ENCODE results near the gene EXTL2. TPM values are rescaled to one million over a fixed set of nuclear protein-coding genes. Genes with fewer than 3 reads are reported as not detected.
"Not testable (repeated sequence)": the region's sequence is repeated elsewhere in the genome, so short reads cannot be mapped to it uniquely, and the experiment has no call there.

EXTL2 gene
- total and polyA plus RNA-seq, 9 of the 15 experiments (the other 6 are each of a cell fraction or from before 2014, with no cell fraction given), result 8.5 to 40.7 (median 26.0) TPM

GRCh38 chr1:100832694-100833428 lies 61.8 kb downstream of the EXTL2 start:
- no peak for TF ChIP-seq FOS (IDR thresholded peaks at IDR 0.05; ENCODE audit: extremely low read depth, insufficient read length)
- ATAC-seq (no peak), FAIRE-seq (no peak), DNase-seq (ENCODE audit: extremely low read depth in 1 of 4, low spot score in 3 of 4) (no peak)
- WGBS (ENCODE audit: insufficient coverage, low coverage, missing lambda C conversion rate), result 10% methylated on average over 6 of the region's 6 CpGs
- H3K4me3 ChIP-seq, result no peak overlapping the region
- no peak overlapping the region for H2AFZ ChIP-seq (ENCODE audit: low read depth, low read length)
- H3K4me2 ChIP-seq (ENCODE audit: insufficient read depth, low read length), result no peak overlapping the region
- H3K9me1 ChIP-seq (ENCODE audit: control insufficient read depth, insufficient read depth, low read length), result no peaks in the 10 kb centered on the region
- no peaks in the 10 kb centered on the region for H3K9me3 ChIP-seq (replicated peaks; ENCODE audit: control insufficient read depth, insufficient read depth, low read depth, low read length)
- no TSS peak for BruUV-seq (replicated peaks)
- in situ Hi-C loops (cut with MboI) (no loop called here), intact Hi-C loops (cut with micrococcal nuclease) (no loop called here)
- H3K27ac ChIP-seq (ENCODE audit: extremely low read depth, low read depth, low read length), result no peak overlapping the region
- H3K79me2 ChIP-seq (ENCODE audit: control insufficient read depth, insufficient read depth, low read length), result no peaks in the 10 kb centered on the region
- POLR2A ChIA-PET, result interaction anchor here (0.5 to 0.7 kb wide), 2 partner anchors 12 to 357 kb away, joined by 3 read pairs; no protein-coding TSS in a partner anchor
- H3K9ac ChIP-seq (ENCODE audit: insufficient read depth in 1 of 2, low read depth in 2 of 2, low read length in 2 of 2), result no peak overlapping the region
- H3K4me1 ChIP-seq (replicated peaks in 1 of 2; ENCODE audit: control insufficient read depth in 2 of 2, insufficient read depth in 2 of 2, low read length in 2 of 2), result no peaks in the 10 kb centered on the region
- H3K36me3 ChIP-seq (ENCODE audit: control insufficient read depth, insufficient read depth, low read length), result no peaks in the 10 kb centered on the region
- CTCF ChIA-PET (ENCODE audit: low intra/inter-chr PET ratio), result no interaction called here
- H4K20me1 ChIP-seq (replicated peaks; ENCODE audit: control insufficient read depth, insufficient read depth, low read length), result no peaks in the 10 kb centered on the region
- no peaks in the 10 kb centered on the region for H3K27me3 ChIP-seq (ENCODE audit: control insufficient read depth in 2 of 2, insufficient read depth in 2 of 2, low read length in 2 of 2)

- FAIRE-seq; H3K9me3 ChIP-seq (replicated peaks; ENCODE audit: control insufficient read depth, insufficient read depth, low read depth, low read length); H3K27me3 ChIP-seq (ENCODE audit: control insufficient read depth in 2 of 2, insufficient read depth in 2 of 2, low read length in 2 of 2); H3K79me2 ChIP-seq (ENCODE audit: control insufficient read depth, insufficient read depth, low read length); H3K36me3 ChIP-seq (ENCODE audit: control insufficient read depth, insufficient read depth, low read length); H2AFZ ChIP-seq (ENCODE audit: low read depth, low read length); H3K27ac ChIP-seq (ENCODE audit: extremely low read depth, low read depth, low read length); DNase-seq (ENCODE audit: extremely low read depth in 1 of 4, low spot score in 3 of 4); in situ Hi-C loops (cut with MboI); BruUV-seq (replicated peaks); H3K4me3 ChIP-seq; H3K4me2 ChIP-seq (ENCODE audit: insufficient read depth, low read length); ATAC-seq; H3K9ac ChIP-seq (ENCODE audit: insufficient read depth in 1 of 2, low read depth in 2 of 2, low read length in 2 of 2); CTCF ChIA-PET (ENCODE audit: low intra/inter-chr PET ratio); H3K4me1 ChIP-seq (replicated peaks in 1 of 2; ENCODE audit: control insufficient read depth in 2 of 2, insufficient read depth in 2 of 2, low read length in 2 of 2); H4K20me1 ChIP-seq (replicated peaks; ENCODE audit: control insufficient read depth, insufficient read depth, low read length); H3K9me1 ChIP-seq (ENCODE audit: control insufficient read depth, insufficient read depth, low read length); intact Hi-C loops (cut with micrococcal nuclease): not testable (repeated sequence)
- TF ChIP-seq ZNF146 (CRISPR knock-in tag; IDR thresholded peaks at IDR 0.05; ENCODE audit: unreplicated experiment), result peak; percentile 85
- POLR2A ChIA-PET, result interaction anchor here (0.6 kb wide), 1 partner anchor 94 kb away, joined by 3 read pairs; no protein-coding TSS in a partner anchor
- 8% methylated on average over 2 of the region's 2 CpGs for WGBS (ENCODE audit: insufficient coverage, low coverage, missing lambda C conversion rate)
Observed at GRCh38 chr1:100825666-100826065, 69.0 kb downstream of the EXTL2 start.

Other genes with a start within 250 kb of the EXTL2 start
- gene VCAM1, start 175.1 kb downstream of the EXTL2 start, total RNA-seq (2014; rRNA removed), result 0.04 TPM in 1 of 2 replicates, not detected in the other
- gene VCAM1, start 175.1 kb downstream of the EXTL2 start, total RNA-seq (2014; rRNA removed; fragmentation: Illumina TruSeq; extraction: Trizol), result not detected in 2 replicates
- gene VCAM1, start 175.1 kb downstream of the EXTL2 start, total RNA-seq (2015; rRNA removed; fragmentation: Illumina TruSeq; extraction: Trizol), result not detected in 2 replicates
- 0.09 and 0.13 TPM in 2 replicates for gene VCAM1, start 175.1 kb downstream of the EXTL2 start, total RNA-seq (2021)
- gene VCAM1, start 175.1 kb downstream of the EXTL2 start, polyA plus RNA-seq (2011; rRNA removed), result not detected in 2 replicates
- gene VCAM1, start 175.1 kb downstream of the EXTL2 start, polyA plus RNA-seq (2014; fragmentation: Illumina TruSeq; extraction: Trizol), result not detected in 2 replicates
- gene VCAM1, start 175.1 kb downstream of the EXTL2 start, polyA plus RNA-seq (2014; fragmentation: Nextera tagmentation; extraction: Ambion mirVana), result under 1 TPM in 1 of 2 experiments, not detected in 1; 0.04 TPM
- gene VCAM1, start 175.1 kb downstream of the EXTL2 start, polyA plus RNA-seq (2014; rRNA removed), result not detected in 2 replicates
- gene SLC30A7, start 1.2 kb upstream of the EXTL2 start, total RNA-seq (2014; rRNA removed), result 7.2 and 7.4 TPM in 2 replicates
- 17.1 and 19.5 TPM in 2 replicates for gene SLC30A7, start 1.2 kb upstream of the EXTL2 start, total RNA-seq (2014; rRNA removed; fragmentation: Illumina TruSeq; extraction: Trizol)
- 14.0 and 14.6 TPM in 2 replicates for gene SLC30A7, start 1.2 kb upstream of the EXTL2 start, total RNA-seq (2015; rRNA removed; fragmentation: Illumina TruSeq; extraction: Trizol)
- gene SLC30A7, start 1.2 kb upstream of the EXTL2 start, total RNA-seq (2021), result 14.0 and 15.1 TPM in 2 replicates
- 6.0 and 7.2 TPM in 2 replicates for gene SLC30A7, start 1.2 kb upstream of the EXTL2 start, polyA plus RNA-seq (2011; rRNA removed)
- 5.5 and 5.8 TPM in 2 replicates for gene SLC30A7, start 1.2 kb upstream of the EXTL2 start, polyA plus RNA-seq (2014; fragmentation: Illumina TruSeq; extraction: Trizol)
- gene SLC30A7, start 1.2 kb upstream of the EXTL2 start, polyA plus RNA-seq (2014; fragmentation: Nextera tagmentation; extraction: Ambion mirVana), result 1 to 10 TPM; 4.3 to 9.3 TPM
- gene SLC30A7, start 1.2 kb upstream of the EXTL2 start, polyA plus RNA-seq (2014; rRNA removed), result 3.5 and 3.6 TPM in 2 replicates
- 33.8 and 37.6 TPM in 2 replicates for gene DPH5, start 130.9 kb upstream of the EXTL2 start, total RNA-seq (2014; rRNA removed)
- gene DPH5, start 130.9 kb upstream of the EXTL2 start, total RNA-seq (2014; rRNA removed; fragmentation: Illumina TruSeq; extraction: Trizol), result 94.7 and 97.2 TPM in 2 replicates
- gene DPH5, start 130.9 kb upstream of the EXTL2 start, total RNA-seq (2015; rRNA removed; fragmentation: Illumina TruSeq; extraction: Trizol), result 63.3 and 71.0 TPM in 2 replicates
- 66.2 and 66.6 TPM in 2 replicates for gene DPH5, start 130.9 kb upstream of the EXTL2 start, total RNA-seq (2021)
- 136 and 159 TPM in 2 replicates for gene DPH5, start 130.9 kb upstream of the EXTL2 start, polyA plus RNA-seq (2011; rRNA removed)
- gene DPH5, start 130.9 kb upstream of the EXTL2 start, polyA plus RNA-seq (2014; fragmentation: Illumina TruSeq; extraction: Trizol), result 74.3 and 89.7 TPM in 2 replicates
- 100 to 1,000 TPM; 121 to 152 TPM for gene DPH5, start 130.9 kb upstream of the EXTL2 start, polyA plus RNA-seq (2014; fragmentation: Nextera tagmentation; extraction: Ambion mirVana)
- gene DPH5, start 130.9 kb upstream of the EXTL2 start, polyA plus RNA-seq (2014; rRNA removed), result 68.2 and 88.8 TPM in 2 replicates